Fibroblast of lung (primary cell): ENCODE data around the gene APC2. TPM values are rescaled to one million over a fixed set of nuclear protein-coding genes. Genes with fewer than 3 reads are reported as not detected.
"Not testable (repeated sequence)": the region's sequence is repeated elsewhere in the genome, so short reads cannot be mapped to it uniquely, and the experiment has no call there.

Source experiments
- DNase-seq, 2 donors: peaks; one replicate each; pipeline versions ENCODE4 v3.0.0 to v3.0.0-alpha.2; 2010; ENCODE audit warnings: low read depth in 2 of 2
- H2AFZ ChIP-seq: 2 replicates; pipeline ENCODE4 v1.5.1; 2012; ENCODE audit warnings: low read length, control low read depth, inconsistent platforms
- H3K27ac ChIP-seq: 2 replicates; pipeline ENCODE4 v1.5.1; 2011; ENCODE audit warnings: low read length, control low read depth; ENCODE audit not compliant: insufficient read depth
- H3K27me3 ChIP-seq: 2 replicates; pipeline ENCODE4 v1.5.1; 2011; ENCODE audit warnings: mild to moderate bottlenecking, low read length; ENCODE audit not compliant: control insufficient read depth, insufficient read depth
- H3K36me3 ChIP-seq: 2 replicates; pipeline ENCODE4 v1.5.1; 2011; ENCODE audit warnings: low read length; ENCODE audit not compliant: control insufficient read depth, insufficient read depth
- H3K4me1 ChIP-seq: 2 replicates; pipeline ENCODE4 v1.5.1; 2011; ENCODE audit warnings: low read length; ENCODE audit not compliant: control insufficient read depth, insufficient read depth; ENCODE audit errors: extremely low read depth
- H3K4me2 ChIP-seq: 2 replicates; pipeline ENCODE4 v1.5.1; 2011; ENCODE audit warnings: low read length, control low read depth; ENCODE audit not compliant: insufficient read depth; ENCODE audit errors: extremely low read depth
- H3K4me3 ChIP-seq, 4 experiments: fragments of 200-600 bp in 1 of 4; sonication (generic) in 1 of 4; replicated peaks in 1 of 4; 2 replicates each; pipeline ENCODE4 v1.5.1; 2011 to 2016; ENCODE audit warnings: low read length in 4 of 4, low read depth in 3 of 4, mild to moderate bottlenecking in 3 of 4, control low read depth in 2 of 4, inconsistent platforms in 1 of 4, mixed read lengths in 1 of 4; ENCODE audit not compliant: insufficient read depth in 1 of 4; ENCODE audit errors: control extremely low read depth in 1 of 4
- H3K79me2 ChIP-seq: 2 replicates; pipeline ENCODE4 v1.5.1; 2012; ENCODE audit warnings: mild to moderate bottlenecking, low read length, inconsistent platforms; ENCODE audit not compliant: control insufficient read depth, insufficient read depth
- H3K9ac ChIP-seq: 2 replicates; pipeline ENCODE4 v1.5.1; 2011; ENCODE audit warnings: mild to moderate bottlenecking, low read length, control low read depth; ENCODE audit not compliant: insufficient read depth
- H3K9me3 ChIP-seq: 2 replicates; pipeline ENCODE4 v1.5.1; 2012; ENCODE audit warnings: low read depth, low read length; ENCODE audit not compliant: control insufficient read depth, insufficient read depth
- H4K20me1 ChIP-seq: 2 replicates; pipeline ENCODE4 v1.5.1; 2011; ENCODE audit warnings: low read length; ENCODE audit not compliant: control insufficient read depth, insufficient read depth; ENCODE audit errors: extremely low read depth
- CTCF ChIP-seq, 2 donors: IDR thresholded peaks in 1 of 2; conservative IDR thresholded peaks in 1 of 2; 1 replicate in 1 of 2; 2 replicates in 1 of 2; pipeline ENCODE4 v1.5.1; 2011 to 2012; ENCODE audit warnings: low read length in 2 of 2, control low read depth in 1 of 2, inconsistent platforms in 1 of 2, low read depth in 1 of 2, mild to moderate bottlenecking in 1 of 2
- EZH2 ChIP-seq: IDR thresholded peaks from 2 replicates; pipeline ENCODE4 v1.5.1; 2012; ENCODE audit warnings: low read length, control low read depth, mild to moderate bottlenecking; ENCODE audit errors: missing control alignments
- polyA plus RNA-seq, 2 donors: library from polyadenylated mRNA; depleted of rRNA in 1 of 2; stranded (reverse) in 1 of 2; unstranded in 1 of 2; fragments of >200 nt; gene quantifications; 2 replicates each; pipeline ENCODE4 v1.2.1, GENCODE V29; 2011 to 2012; ENCODE audit warnings: missing spikeins in 1 of 2
- total RNA-seq: library from RNA; depleted of rRNA; stranded (reverse); fragments of >200 nt; gene quantifications from 2 replicates; pipeline ENCODE4 v1.2.1, GENCODE V29; 2014

APC2 gene
- total and polyA plus RNA-seq, 2 donors (not counting 1 experiment from before 2014, with no cell fraction given): 0.01 to 0.50 TPM

- no peak overlapping the region for H3K9ac ChIP-seq
- H3K27ac ChIP-seq: no peak overlapping the region
- H3K9me3 ChIP-seq: no peaks in the 10 kb centered on the region
- no peak overlapping the region for H2AFZ ChIP-seq
- peaks cover 30% of the 10 kb centered on the region for H3K27me3 ChIP-seq
- TF ChIP-seq CTCF (conservative IDR thresholded peaks at IDR 0.05 in 1 of 2, IDR thresholded peaks at IDR 0.05 in 1 of 2; ENCODE audit: low read depth in 1 of 2, low read length in 2 of 2) (no peak), EZH2 (no peak)
- H3K79me2 ChIP-seq: peaks cover 9% of the 10 kb centered on the region
- H3K4me2 ChIP-seq: no peak overlapping the region
- peaks cover 2% of the 10 kb centered on the region for H3K36me3 ChIP-seq
- H3K4me3 ChIP-seq: no peak overlapping the region
- H4K20me1 ChIP-seq: no peaks in the 10 kb centered on the region
- peaks cover 3% of the 10 kb centered on the region for H3K4me1 ChIP-seq
- DNase-seq: peak in 1 of 2 donors; percentile 61
Observed at GRCh38 chr19:1474011-1474764, 24.3 kb downstream of the APC2 start.

- H3K79me2 ChIP-seq: peaks cover 9% of the 10 kb centered on the region
- H3K27ac ChIP-seq: no peak overlapping the region
- peaks cover 26% of the 10 kb centered on the region for H3K27me3 ChIP-seq
- no peaks in the 10 kb centered on the region for H3K9me3 ChIP-seq
- no peak overlapping the region for H3K4me3 ChIP-seq
- no peak overlapping the region for H3K9ac ChIP-seq
- H4K20me1 ChIP-seq: no peaks in the 10 kb centered on the region
- H3K4me2 ChIP-seq: no peak overlapping the region
- no peak for DNase-seq
- TF ChIP-seq EZH2 (no peak), CTCF (conservative IDR thresholded peaks at IDR 0.05 in 1 of 2, IDR thresholded peaks at IDR 0.05 in 1 of 2; ENCODE audit: low read depth in 1 of 2, low read length in 2 of 2) (no peak)
- H3K4me1 ChIP-seq: peaks cover 3% of the 10 kb centered on the region
- peaks cover 2% of the 10 kb centered on the region for H3K36me3 ChIP-seq
- H2AFZ ChIP-seq: no peak overlapping the region
Observed at GRCh38 chr19:1474765-1475351, 24.9 kb downstream of the APC2 start.

DNA sequence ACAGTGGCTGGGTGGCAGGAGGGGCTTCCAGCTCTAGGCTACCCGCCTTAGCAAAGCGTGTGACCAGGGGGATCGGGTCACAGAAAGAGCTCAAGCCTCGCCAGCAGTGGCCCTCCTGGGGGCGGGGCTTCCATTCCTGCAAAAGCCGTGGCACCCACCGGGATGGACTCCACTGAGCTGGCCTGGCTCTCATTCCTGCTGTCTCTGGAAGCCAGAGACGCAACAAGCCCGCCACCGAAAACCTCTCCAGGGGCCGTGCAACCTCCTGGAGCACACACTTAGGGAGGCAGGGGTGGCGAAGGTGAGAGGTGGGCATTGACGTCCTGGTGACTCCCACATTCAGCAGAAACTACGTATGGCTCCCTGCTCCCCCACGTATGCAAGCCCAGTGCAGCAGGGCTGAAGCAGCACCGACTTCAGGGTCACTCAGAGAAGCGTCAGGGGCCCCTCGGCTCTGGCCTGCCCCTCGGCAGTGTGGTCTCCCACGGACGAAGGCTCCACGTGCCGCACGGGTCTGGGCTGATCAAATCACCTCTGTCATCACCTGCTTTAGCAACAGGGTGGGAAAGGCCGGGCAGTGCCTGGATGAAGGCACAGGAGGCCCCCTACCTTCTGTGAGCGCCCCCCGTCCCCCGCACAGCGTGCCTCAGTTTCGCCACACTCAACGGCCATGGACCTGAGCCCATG is 26.0 kb downstream of the APC2 start:
- Histone ChIP-seq H3K4me2 (no peak overlapping the region), H3K27ac (no peak overlapping the region), H3K36me3 (peaks cover 2% of the 10 kb centered on the region), H3K27me3 (peaks cover 18% of the 10 kb centered on the region), H3K4me1 (peaks cover 3% of the 10 kb centered on the region), H3K79me2 (peaks cover 9% of the 10 kb centered on the region), H3K4me3 (no peak overlapping the region), H4K20me1 (no peaks in the 10 kb centered on the region), H3K9ac (no peak overlapping the region), H3K9me3 (no peaks in the 10 kb centered on the region), H2AFZ (no peak overlapping the region)
- TF ChIP-seq CTCF (conservative IDR thresholded peaks at IDR 0.05 in 1 of 2, IDR thresholded peaks at IDR 0.05 in 1 of 2; ENCODE audit: low read depth in 1 of 2, low read length in 2 of 2) (no peak), EZH2 (no peak)
- no peak for DNase-seq

DNA sequence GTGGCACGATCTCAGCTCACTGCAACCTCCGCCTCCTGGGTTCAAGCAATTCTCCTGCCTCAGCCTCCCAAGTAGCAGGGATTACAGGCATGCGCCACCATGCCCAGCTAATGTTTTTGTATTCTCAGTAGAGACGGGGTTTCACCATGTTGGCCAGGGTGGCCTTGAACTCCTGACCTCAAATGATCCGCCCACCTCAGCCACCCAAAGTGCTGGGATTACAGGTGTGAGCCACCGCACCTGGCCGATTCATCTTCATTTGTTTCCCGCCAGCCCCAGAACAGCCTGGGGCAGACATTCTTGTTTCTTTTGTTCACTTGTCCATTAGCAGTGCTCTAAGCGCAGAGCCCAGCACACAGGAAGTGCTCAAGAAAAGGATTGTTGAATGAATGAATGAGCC is 27.1 kb downstream of the APC2 start:
- H3K27me3 ChIP-seq, H2AFZ ChIP-seq, H3K9me3 ChIP-seq, H3K4me1 ChIP-seq, H3K9ac ChIP-seq, H3K79me2 ChIP-seq, H4K20me1 ChIP-seq, DNase-seq, H3K27ac ChIP-seq, H3K36me3 ChIP-seq, H3K4me2 ChIP-seq: not testable (repeated sequence)
- peak overlapping the region in 1 of 4 experiments; percentile 14 for H3K4me3 ChIP-seq
